SU-DHL-6 (cell line): ENCODE measurements around the gene MPRIP.

ENCODE experiments used
- CTCF ChIP-seq: fragments of 200-600 bp; sonication (generic); IDR thresholded peaks from one replicate; pipeline ENCODE4 v1.5.1; 2017; ENCODE audit warnings: antibody characterized with exemption, mild to moderate bottlenecking, low read length, moderate library complexity; ENCODE audit not compliant: insufficient read depth, poor library complexity, severe bottlenecking
- EZH2phosphoT487 ChIP-seq: fragments of 200-600 bp; sonication (generic), shearing (Covaris generic); conservative IDR thresholded peaks from 2 replicates; pipeline ENCODE4 v1.6.1; 2018; ENCODE audit warnings: mild to moderate bottlenecking, antibody characterized with exemption, low read length, moderate library complexity, mixed read lengths

DNA sequence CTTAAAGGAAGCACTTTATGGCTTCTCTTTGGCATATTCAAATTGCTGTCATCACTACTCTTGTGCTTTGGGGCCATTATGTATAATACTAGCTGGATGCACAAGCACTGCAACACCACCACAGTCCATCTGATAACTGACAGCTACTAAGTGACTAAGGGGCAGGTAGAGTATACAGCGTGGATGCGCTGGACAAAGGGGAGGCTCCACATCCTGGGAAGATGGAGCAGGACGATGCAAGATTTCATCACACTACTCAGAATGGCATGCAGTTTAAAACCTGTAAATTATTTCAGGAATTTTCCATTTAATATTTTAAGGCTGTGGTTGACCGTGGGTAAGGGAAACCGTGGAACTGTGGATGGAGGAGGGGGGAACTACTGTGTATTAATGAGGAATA lies 25.0 kb downstream of the MPRIP start:
- TF ChIP-seq CTCF, result no peak
- TF ChIP-seq EZH2phosphoT487, result no peak
